Erythroblast (primary cell): ENCODE results near the gene TTLL8.

Experiments used
- GATA1 ChIP-seq: IDR thresholded peaks from 2 replicates; pipeline ENCODE4 v1.6.1; 2011; ENCODE audit warnings: low read depth, mild to moderate bottlenecking, control low read depth, low read length, moderate library complexity
- POLR2A ChIP-seq: IDR thresholded peaks from 2 replicates; pipeline ENCODE4 v1.6.1; 2011; ENCODE audit warnings: mild to moderate bottlenecking, low read length

DNA sequence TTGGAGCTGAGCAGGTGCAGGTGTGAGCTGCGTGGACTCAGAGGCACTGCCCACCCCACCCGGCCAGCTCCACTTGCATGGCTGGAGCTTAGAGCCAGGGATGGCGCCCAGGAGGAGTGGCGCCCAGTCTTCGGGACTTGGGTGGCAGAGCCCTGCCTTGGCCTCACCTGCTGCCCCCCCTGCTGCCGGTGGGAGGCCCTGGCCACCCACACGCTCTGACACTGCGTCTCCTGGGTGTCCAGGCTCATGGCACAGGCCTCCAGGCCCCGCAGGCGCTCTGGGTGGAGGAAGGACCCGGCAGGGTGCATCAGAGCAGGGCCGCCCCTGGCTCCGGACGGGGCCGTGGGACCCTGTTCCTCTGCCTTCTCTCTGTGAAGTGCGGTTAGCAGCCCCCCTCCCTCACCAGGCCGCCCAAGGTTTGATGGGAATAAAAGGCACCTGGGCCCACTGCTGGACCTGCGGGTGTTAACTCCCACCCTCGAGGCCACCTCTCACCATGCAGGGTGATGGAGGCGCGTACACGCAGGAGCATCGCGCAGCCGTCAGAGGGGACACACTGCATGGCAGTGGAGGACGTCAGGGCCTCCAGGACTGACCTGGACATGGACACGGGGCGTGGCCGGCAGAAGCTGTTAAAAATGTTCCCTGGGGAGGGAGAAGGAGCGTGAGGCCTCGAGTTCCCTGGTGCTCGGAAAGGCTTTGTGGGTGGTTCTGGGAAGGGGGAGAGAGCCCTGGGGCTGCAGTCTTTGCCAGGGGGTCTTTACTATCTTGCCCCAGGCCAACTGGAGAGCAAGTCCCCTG lies 57.3 kb downstream of the TTLL8 start:
- TF ChIP-seq POLR2A, result no peak
- no peak for TF ChIP-seq GATA1
